Keratinocyte (primary cell): Measurements from ENCODE around the gene F5.

Experiments used
- EZH2 ChIP-seq: IDR thresholded peaks from one replicate; pipeline ENCODE4 v1.6.1; 2012; ENCODE audit warnings: inconsistent platforms, mild to moderate bottlenecking, low read length, moderate library complexity
- TF ChIP-seq, protein P1 (sequence below), 3 experiments: IDR thresholded peaks in 1 of 3; conservative IDR thresholded peaks in 1 of 3; optimal IDR thresholded peaks in 1 of 3; 2 replicates in 2 of 3; 3 replicates in 1 of 3; pipeline versions ENCODE3 to v1.5.1; 2011; ENCODE audit warnings: low read length in 3 of 3, mild to moderate bottlenecking in 3 of 3, moderate library complexity in 2 of 3, control low read depth in 1 of 3, inconsistent platforms in 1 of 3; ENCODE audit not compliant: insufficient read depth in 2 of 3; ENCODE audit errors: extremely low read depth in 1 of 3

DNA sequence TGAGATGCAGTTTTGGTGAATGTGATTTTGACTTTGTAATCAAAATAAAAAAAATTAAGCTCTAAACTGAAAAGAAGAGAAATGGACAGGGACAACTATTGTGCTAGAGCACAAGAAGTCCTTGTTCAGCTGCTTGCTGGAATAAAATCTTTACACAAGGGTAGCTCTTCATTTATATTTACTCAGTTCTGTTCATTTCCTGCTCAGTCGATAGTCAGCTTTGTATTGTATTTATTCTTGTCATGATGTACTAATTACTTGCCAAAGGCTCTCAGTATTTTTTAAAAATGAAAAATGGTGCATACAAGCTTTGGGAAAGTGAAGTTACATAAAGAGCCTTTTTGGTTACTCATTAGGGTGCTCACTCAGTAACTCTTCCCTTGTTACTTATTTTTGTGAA is 17.8 kb downstream of the F5 start:
- no peak for TF ChIP-seq EZH2
- TF ChIP-seq, protein P1, sequence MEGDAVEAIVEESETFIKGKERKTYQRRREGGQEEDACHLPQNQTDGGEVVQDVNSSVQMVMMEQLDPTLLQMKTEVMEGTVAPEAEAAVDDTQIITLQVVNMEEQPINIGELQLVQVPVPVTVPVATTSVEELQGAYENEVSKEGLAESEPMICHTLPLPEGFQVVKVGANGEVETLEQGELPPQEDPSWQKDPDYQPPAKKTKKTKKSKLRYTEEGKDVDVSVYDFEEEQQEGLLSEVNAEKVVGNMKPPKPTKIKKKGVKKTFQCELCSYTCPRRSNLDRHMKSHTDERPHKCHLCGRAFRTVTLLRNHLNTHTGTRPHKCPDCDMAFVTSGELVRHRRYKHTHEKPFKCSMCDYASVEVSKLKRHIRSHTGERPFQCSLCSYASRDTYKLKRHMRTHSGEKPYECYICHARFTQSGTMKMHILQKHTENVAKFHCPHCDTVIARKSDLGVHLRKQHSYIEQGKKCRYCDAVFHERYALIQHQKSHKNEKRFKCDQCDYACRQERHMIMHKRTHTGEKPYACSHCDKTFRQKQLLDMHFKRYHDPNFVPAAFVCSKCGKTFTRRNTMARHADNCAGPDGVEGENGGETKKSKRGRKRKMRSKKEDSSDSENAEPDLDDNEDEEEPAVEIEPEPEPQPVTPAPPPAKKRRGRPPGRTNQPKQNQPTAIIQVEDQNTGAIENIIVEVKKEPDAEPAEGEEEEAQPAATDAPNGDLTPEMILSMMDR (optimal IDR thresholded peaks at IDR 0.05 in 1 of 3, IDR thresholded peaks at IDR 0.05 in 1 of 3, conservative IDR thresholded peaks at IDR 0.05 in 1 of 3; ENCODE audit: extremely low read depth in 1 of 3, insufficient read depth in 2 of 3, low read length in 3 of 3) = no peak
